Tibial nerve (tissue), 4 donors: ENCODE results near the gene QSER1. TPM values are rescaled to one million over a fixed set of nuclear protein-coding genes. Genes with fewer than 3 reads are reported as not detected.

Source experiments
- DNase-seq, 2 donors: peaks; one replicate each; pipeline ENCODE4 v3.0.0-alpha.2; 2019; ENCODE audit warnings: low spot score in 2 of 2
- H3K27ac ChIP-seq, 4 donors: fragments of 200-600 bp; sonication (generic) in 3 of 4; one replicate each; pipeline ENCODE4 v1.5.1; 2017 to 2019; ENCODE audit warnings: mild to moderate bottlenecking in 1 of 4
- H3K27me3 ChIP-seq, 2 donors: fragments of 200-600 bp; sonication (generic) in 1 of 2; one replicate each; pipeline versions ENCODE4 v1.5.1 to v1.6.0; 2017 to 2019
- H3K36me3 ChIP-seq, 3 donors: fragments of 200-600 bp; sonication (generic); one replicate each; pipeline ENCODE4 v1.5.1; 2018 to 2019
- H3K4me1 ChIP-seq, 4 donors: fragments of 200-600 bp; sonication (generic) in 3 of 4; one replicate each; pipeline ENCODE4 v1.5.1; 2017 to 2019
- H3K4me3 ChIP-seq, 4 donors: fragments of 200-600 bp; sonication (generic) in 3 of 4; one replicate each; pipeline ENCODE4 v1.5.1; 2017 to 2019; ENCODE audit warnings: mild to moderate bottlenecking in 1 of 4, moderate library complexity in 1 of 4
- H3K9me3 ChIP-seq, 4 donors: fragments of 200-600 bp; sonication (generic) in 3 of 4; one replicate each; pipeline ENCODE4 v1.5.1; 2017 to 2019
- EP300 ChIP-seq, 2 donors: sonication (generic); formaldehyde crosslinking; IDR thresholded peaks; one replicate each; pipeline ENCODE4 v1.6.1; 2017; ENCODE audit warnings: antibody characterized with exemption in 2 of 2, mild to moderate bottlenecking in 1 of 2
- POLR2A ChIP-seq, 2 donors: fragments of 450-650 bp; IDR thresholded peaks; one replicate each; pipeline ENCODE4 v1.6.1; 2017; ENCODE audit warnings: antibody characterized with exemption in 2 of 2, mild to moderate bottlenecking in 2 of 2, moderate library complexity in 2 of 2
- WGBS, 2 donors: methylation state at CpG; one replicate each; pipeline ENCODE4 v1.1.5; 2018; 5-methylcytosine and 5-hydroxymethylcytosine counted together
- total RNA-seq, 4 donors: library from RNA; depleted of rRNA; stranded (reverse); fragments of >200 nt; gene quantifications; one replicate each; pipeline ENCODE4 v1.1.0, GENCODE V29; 2016
- TF ChIP-seq, protein P1 (sequence below), 5 experiments: fragments of 200-600 bp in 3 of 5; fragments of 450-650 bp in 2 of 5; sonication (generic) in 3 of 5; IDR thresholded peaks; one replicate each; pipeline ENCODE4 v1.5.1; 2016 to 2019; ENCODE audit warnings: antibody characterized with exemption in 5 of 5, mild to moderate bottlenecking in 3 of 5, moderate library complexity in 2 of 5

Gene QSER1
- total RNA-seq, 4 donors from 2014 or later = 35.1 to 45.4 (median 36.2) TPM

DNA sequence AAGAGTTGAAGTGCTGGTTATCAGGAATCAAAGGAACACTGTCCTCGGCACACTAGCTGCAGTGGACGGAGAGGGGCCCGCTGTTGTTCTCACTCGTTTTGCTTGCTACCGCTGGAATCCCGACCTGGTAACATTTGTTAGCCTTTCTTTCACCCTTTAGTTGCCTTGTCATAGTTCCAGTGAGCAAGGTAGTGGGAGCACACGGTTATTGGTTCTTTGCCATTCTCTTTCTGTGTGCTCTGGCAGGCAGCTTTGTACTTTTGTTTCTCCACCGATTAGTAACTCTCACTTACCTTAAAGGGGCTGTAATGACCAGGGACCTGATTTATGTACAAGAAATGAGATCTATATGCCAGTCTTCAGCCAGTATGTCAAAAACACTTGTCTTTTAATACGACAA lies 124.9 kb downstream of the QSER1 start:
- Histone ChIP-seq H3K27me3 (peaks cover 0 to 5% of the 10 kb centered on the region in 2 donors), H3K9me3 (no peaks in the 10 kb centered on the region), H3K4me1 (peaks cover 0 to 25% (median 0%) of the 10 kb centered on the region in 4 donors), H3K4me3 (peak overlapping the region in 2 of 4 donors; percentile 64 to 66), H3K36me3 (no peaks in the 10 kb centered on the region), H3K27ac (peak overlapping the region in 2 of 4 donors; percentile 83 to 84)
- TF ChIP-seq, protein P1, sequence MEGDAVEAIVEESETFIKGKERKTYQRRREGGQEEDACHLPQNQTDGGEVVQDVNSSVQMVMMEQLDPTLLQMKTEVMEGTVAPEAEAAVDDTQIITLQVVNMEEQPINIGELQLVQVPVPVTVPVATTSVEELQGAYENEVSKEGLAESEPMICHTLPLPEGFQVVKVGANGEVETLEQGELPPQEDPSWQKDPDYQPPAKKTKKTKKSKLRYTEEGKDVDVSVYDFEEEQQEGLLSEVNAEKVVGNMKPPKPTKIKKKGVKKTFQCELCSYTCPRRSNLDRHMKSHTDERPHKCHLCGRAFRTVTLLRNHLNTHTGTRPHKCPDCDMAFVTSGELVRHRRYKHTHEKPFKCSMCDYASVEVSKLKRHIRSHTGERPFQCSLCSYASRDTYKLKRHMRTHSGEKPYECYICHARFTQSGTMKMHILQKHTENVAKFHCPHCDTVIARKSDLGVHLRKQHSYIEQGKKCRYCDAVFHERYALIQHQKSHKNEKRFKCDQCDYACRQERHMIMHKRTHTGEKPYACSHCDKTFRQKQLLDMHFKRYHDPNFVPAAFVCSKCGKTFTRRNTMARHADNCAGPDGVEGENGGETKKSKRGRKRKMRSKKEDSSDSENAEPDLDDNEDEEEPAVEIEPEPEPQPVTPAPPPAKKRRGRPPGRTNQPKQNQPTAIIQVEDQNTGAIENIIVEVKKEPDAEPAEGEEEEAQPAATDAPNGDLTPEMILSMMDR (IDR thresholded peaks at IDR 0.05) = no peak
- no peak for TF ChIP-seq EP300 (IDR thresholded peaks at IDR 0.05)
- 49 to 56% methylated on average over 9 of the region's 9 CpGs for WGBS, 2 donors
- DNase-seq = no peak

DNA sequence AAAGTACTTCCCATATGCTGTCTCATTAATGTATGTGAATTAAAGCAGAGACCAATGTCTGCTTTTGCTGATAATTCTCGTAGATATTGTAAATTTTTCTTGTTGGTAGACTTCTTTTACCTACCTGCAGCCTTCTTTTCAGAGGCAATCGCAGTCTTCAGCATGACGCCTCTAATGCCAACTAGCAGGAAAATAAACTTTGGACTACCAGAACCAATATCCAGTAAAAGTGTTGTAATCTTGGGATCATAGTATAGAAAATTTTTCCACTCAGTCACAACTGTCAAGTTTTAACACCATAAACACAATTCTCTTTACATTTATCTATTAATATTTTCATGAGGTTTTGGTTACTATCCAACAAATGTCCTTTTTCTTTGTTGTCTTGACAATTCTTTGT lies 125.4 kb downstream of the QSER1 start:
- Histone ChIP-seq H3K27me3 (peaks cover 0 to 5% of the 10 kb centered on the region in 2 donors), H3K36me3 (no peaks in the 10 kb centered on the region), H3K4me1 (peaks cover 0 to 25% (median 0%) of the 10 kb centered on the region in 4 donors), H3K27ac (peak overlapping the region in 1 of 4 donors; percentile 83), H3K4me3 (peak overlapping the region in 1 of 4 donors; percentile 64), H3K9me3 (no peaks in the 10 kb centered on the region)
- DNase-seq = no peak
- TF ChIP-seq POLR2A (IDR thresholded peaks at IDR 0.05) (no peak), EP300 (IDR thresholded peaks at IDR 0.05) (no peak)
- TF ChIP-seq, protein P1 (IDR thresholded peaks at IDR 0.05) = no peak
- 86 to 90% methylated on average over 3 of the region's 3 CpGs for WGBS, 2 donors

DNA sequence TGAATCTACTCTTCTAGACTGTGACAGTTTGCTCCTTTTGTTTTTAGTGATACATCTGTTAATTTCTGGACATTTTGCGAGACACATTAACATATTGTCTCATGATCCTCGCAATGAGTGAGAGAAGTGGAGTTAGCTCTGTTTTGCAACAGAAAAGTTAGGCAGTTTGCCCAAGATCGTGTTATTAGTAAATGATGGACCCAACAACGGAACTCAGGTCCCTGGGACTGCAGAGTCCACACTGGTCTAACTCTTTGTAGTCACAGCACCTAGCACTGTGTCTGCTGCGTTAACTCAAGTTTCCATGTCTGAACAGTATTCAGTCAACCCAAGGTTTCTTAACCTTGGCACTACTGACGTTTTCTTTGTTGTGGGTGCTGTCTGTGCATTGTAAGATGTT lies 126.2 kb downstream of the QSER1 start:
- no peaks in the 10 kb centered on the region for H3K36me3 ChIP-seq
- TF ChIP-seq POLR2A (IDR thresholded peaks at IDR 0.05) (no peak), EP300 (IDR thresholded peaks at IDR 0.05) (no peak)
- TF ChIP-seq, protein P1 (IDR thresholded peaks at IDR 0.05) = no peak
- H3K9me3 ChIP-seq = no peaks in the 10 kb centered on the region
- peaks cover 0 to 31% (median 2%) of the 10 kb centered on the region in 4 donors for H3K4me1 ChIP-seq
- peaks cover 0 to 5% of the 10 kb centered on the region in 2 donors for H3K27me3 ChIP-seq
- no peak for DNase-seq
- H3K4me3 ChIP-seq = no peak overlapping the region
- no peak overlapping the region for H3K27ac ChIP-seq
- WGBS, 2 donors = 72 to 88% methylated on average over 6 of the region's 6 CpGs

DNA sequence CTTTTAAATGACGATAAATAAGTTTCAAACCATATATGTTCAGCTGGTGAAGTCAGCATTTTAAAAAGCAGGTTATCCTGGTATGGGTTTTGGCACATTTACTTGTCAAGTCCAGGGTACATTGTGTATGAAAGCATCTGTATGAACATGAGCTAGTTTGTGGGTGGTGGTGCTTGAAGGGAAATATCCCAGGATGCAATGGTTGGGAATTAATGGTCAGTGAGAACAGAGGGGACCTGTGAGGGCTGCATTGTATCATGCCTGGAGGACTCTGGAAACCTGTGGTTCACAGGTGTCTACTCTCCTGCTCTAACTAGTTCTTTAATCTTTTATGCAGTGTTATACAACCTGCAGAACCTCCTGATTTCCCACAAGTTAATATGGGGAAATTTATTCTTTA lies 128.9 kb downstream of the QSER1 start:
- H3K27me3 ChIP-seq = no peaks in the 10 kb centered on the region
- no peaks in the 10 kb centered on the region for H3K36me3 ChIP-seq
- no peaks in the 10 kb centered on the region for H3K9me3 ChIP-seq
- H3K4me3 ChIP-seq = no peak overlapping the region
- no peak for DNase-seq
- TF ChIP-seq, protein P1 (IDR thresholded peaks at IDR 0.05) = no peak
- TF ChIP-seq EP300 (IDR thresholded peaks at IDR 0.05) (no peak), POLR2A (IDR thresholded peaks at IDR 0.05) (no peak)
- H3K27ac ChIP-seq = no peak overlapping the region
- peaks cover 0 to 32% (median 2%) of the 10 kb centered on the region in 4 donors for H3K4me1 ChIP-seq
- WGBS, 2 donors = 98% methylated on average over 1 of the region's 1 CpG

DNA sequence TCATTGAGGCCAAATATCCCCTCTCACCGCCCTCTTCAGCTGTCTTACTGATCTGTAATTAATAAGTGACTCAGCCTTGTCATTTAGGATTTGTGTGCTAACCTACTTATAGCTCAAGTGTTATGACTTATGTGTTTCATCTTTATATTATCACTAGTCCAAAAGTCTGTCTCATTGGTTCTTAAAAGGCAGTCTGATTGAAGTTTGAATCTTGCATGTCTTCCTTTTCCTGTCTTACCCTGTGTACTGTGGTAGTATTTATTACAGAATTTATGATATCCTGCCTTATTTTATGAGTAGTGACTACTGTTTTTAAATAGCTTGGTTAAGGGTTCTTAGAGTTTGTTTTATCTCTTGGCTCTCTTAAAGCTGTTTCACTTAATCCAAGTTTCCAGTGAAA lies 129.3 kb downstream of the QSER1 start:
- H3K27ac ChIP-seq = no peak overlapping the region
- no peaks in the 10 kb centered on the region for H3K36me3 ChIP-seq
- no peak overlapping the region for H3K4me3 ChIP-seq
- TF ChIP-seq POLR2A (IDR thresholded peaks at IDR 0.05) = no peak
- DNase-seq = no peak
- peaks cover 0 to 28% (median 2%) of the 10 kb centered on the region in 4 donors for H3K4me1 ChIP-seq
- no peaks in the 10 kb centered on the region for H3K9me3 ChIP-seq
- no peaks in the 10 kb centered on the region for H3K27me3 ChIP-seq
- WGBS, 2 donors = 44 to 89% methylated on average over 1 of the region's 1 CpG

DNA sequence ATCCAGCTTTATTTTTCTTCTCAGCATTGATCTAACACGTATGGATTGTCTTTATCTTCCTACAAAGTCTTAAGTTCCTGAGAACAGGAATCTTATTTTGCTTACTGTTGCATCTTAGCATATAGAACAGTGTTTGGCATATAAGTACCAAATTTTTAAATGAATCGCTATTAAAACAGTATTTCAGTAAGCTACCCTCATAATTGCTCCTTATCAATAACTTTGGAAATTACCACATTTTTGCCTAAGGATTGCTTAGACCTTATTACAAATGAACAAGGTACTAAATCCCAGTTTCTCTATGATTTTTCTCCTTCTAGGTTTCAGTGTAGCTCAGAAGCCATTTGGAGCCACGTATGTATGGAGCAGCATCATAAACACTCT lies 132.7 kb downstream of the QSER1 start:
- TF ChIP-seq EP300 (IDR thresholded peaks at IDR 0.05) (no peak), POLR2A (IDR thresholded peaks at IDR 0.05) (no peak)
- TF ChIP-seq, protein P1 (IDR thresholded peaks at IDR 0.05) = no peak
- Histone ChIP-seq H3K27me3 (no peaks in the 10 kb centered on the region), H3K4me1 (peaks cover 0 to 24% (median 2%) of the 10 kb centered on the region in 4 donors), H3K36me3 (no peaks in the 10 kb centered on the region), H3K4me3 (no peak overlapping the region), H3K27ac (peak overlapping the region in 1 of 4 donors; percentile 40), H3K9me3 (no peaks in the 10 kb centered on the region)
- DNase-seq = no peak
- 77 to 82% methylated on average over 3 of the region's 3 CpGs for WGBS, 2 donors
